Vagina (tissue), 2 donors: ENCODE measurements around the gene MRPL55. TPM values are rescaled to one million over a fixed set of nuclear protein-coding genes. Genes with fewer than 3 reads are reported as not detected.

Experiments
- DNase-seq, 2 donors: peaks; one replicate each; pipeline ENCODE4 v3.0.0-alpha.2; 2017; ENCODE audit errors: extremely low spot score in 2 of 2
- H3K27ac ChIP-seq: fragments of 200-600 bp; sonication (generic); one replicate; pipeline ENCODE4 v1.5.1; 2019
- H3K27me3 ChIP-seq: fragments of 200-600 bp; sonication (generic); one replicate; pipeline ENCODE4 v1.5.1; 2019
- H3K36me3 ChIP-seq, 2 donors: fragments of 200-600 bp; sonication (generic); one replicate each; pipeline ENCODE4 v1.5.1; 2017 to 2019
- H3K4me1 ChIP-seq: fragments of 200-600 bp; sonication (generic); one replicate; pipeline ENCODE4 v1.5.1; 2019
- H3K4me3 ChIP-seq, 2 donors: fragments of 200-600 bp; sonication (generic); 1 replicate in 1 of 2; 2 replicates in 1 of 2; pipeline ENCODE4 v1.5.1; 2016 to 2019
- H3K9me3 ChIP-seq: fragments of 200-600 bp; sonication (generic); one replicate; pipeline ENCODE4 v1.5.1; 2019
- POLR2A ChIP-seq, 2 donors: fragments of 450-650 bp; IDR thresholded peaks; one replicate each; pipeline ENCODE4 v1.6.1; 2017; ENCODE audit warnings: antibody characterized with exemption in 2 of 2, mild to moderate bottlenecking in 2 of 2, moderate library complexity in 2 of 2
- POLR2AphosphoS5 ChIP-seq, 2 donors: sonication (generic); formaldehyde crosslinking; IDR thresholded peaks; one replicate each; pipeline ENCODE4 v1.9.0; 2017; ENCODE audit warnings: antibody characterized with exemption in 2 of 2, mild to moderate bottlenecking in 2 of 2, low read depth in 1 of 2; ENCODE audit not compliant: insufficient read depth in 1 of 2
- intact Hi-C: fragments of 100-400 bp; cut with DNase I; formaldehyde crosslinking; loops from one replicate; pipeline ENCODE4 v1.15.1; 2023
- total RNA-seq: library from RNA; depleted of rRNA; stranded (reverse); fragments of >200 nt; gene quantifications from one replicate; pipeline ENCODE4 v1.2.3, GENCODE V29; 2016
- TF ChIP-seq, protein P1 (sequence below), 3 experiments: fragments of 450-650 bp in 2 of 3; fragments of 200-600 bp in 1 of 3; sonication (generic) in 1 of 3; IDR thresholded peaks; one replicate each; pipeline ENCODE4 v1.5.1; 2017 to 2019; ENCODE audit warnings: antibody characterized with exemption in 3 of 3, mild to moderate bottlenecking in 2 of 3, moderate library complexity in 2 of 3

The MRPL55 gene
- total RNA-seq, 1 donor from 2014 or later, result 73.7 TPM

DNA sequence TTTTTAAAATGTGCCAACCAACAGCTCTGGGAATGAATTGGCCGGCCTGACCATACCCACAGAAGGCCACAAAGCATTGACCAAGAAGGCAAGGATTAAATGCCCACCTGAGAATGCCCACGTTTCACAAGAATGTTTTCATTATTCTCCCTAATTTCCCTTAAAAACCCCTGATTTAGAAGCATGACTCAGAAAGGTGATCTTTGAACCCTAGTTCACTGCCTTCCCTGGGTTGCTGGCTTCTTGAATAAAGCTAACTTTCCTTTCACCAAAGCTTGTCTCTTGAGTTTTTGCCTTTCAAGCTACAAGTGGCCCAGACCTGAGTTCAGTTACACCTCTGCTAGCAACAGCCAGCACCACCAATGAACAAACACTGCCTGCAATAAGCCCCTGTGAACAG, 14.4 kb upstream of the MRPL55 start:
- intact Hi-C loops, result no loop called here
- Histone ChIP-seq H3K27me3 (no peaks in the 10 kb centered on the region), H3K4me1 (peaks cover 9% of the 10 kb centered on the region), H3K4me3 (no peak overlapping the region), H3K27ac (no peak overlapping the region), H3K36me3 (no peaks in the 10 kb centered on the region), H3K9me3 (no peaks in the 10 kb centered on the region)
- no peak for DNase-seq
- TF ChIP-seq, protein P1, sequence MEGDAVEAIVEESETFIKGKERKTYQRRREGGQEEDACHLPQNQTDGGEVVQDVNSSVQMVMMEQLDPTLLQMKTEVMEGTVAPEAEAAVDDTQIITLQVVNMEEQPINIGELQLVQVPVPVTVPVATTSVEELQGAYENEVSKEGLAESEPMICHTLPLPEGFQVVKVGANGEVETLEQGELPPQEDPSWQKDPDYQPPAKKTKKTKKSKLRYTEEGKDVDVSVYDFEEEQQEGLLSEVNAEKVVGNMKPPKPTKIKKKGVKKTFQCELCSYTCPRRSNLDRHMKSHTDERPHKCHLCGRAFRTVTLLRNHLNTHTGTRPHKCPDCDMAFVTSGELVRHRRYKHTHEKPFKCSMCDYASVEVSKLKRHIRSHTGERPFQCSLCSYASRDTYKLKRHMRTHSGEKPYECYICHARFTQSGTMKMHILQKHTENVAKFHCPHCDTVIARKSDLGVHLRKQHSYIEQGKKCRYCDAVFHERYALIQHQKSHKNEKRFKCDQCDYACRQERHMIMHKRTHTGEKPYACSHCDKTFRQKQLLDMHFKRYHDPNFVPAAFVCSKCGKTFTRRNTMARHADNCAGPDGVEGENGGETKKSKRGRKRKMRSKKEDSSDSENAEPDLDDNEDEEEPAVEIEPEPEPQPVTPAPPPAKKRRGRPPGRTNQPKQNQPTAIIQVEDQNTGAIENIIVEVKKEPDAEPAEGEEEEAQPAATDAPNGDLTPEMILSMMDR (IDR thresholded peaks at IDR 0.05), result no peak
- no peak for TF ChIP-seq POLR2A (IDR thresholded peaks at IDR 0.05)
- TF ChIP-seq POLR2AphosphoS5 (IDR thresholded peaks at IDR 0.05; ENCODE audit: insufficient read depth in 1 of 2, low read depth in 1 of 2), result no peak

DNA sequence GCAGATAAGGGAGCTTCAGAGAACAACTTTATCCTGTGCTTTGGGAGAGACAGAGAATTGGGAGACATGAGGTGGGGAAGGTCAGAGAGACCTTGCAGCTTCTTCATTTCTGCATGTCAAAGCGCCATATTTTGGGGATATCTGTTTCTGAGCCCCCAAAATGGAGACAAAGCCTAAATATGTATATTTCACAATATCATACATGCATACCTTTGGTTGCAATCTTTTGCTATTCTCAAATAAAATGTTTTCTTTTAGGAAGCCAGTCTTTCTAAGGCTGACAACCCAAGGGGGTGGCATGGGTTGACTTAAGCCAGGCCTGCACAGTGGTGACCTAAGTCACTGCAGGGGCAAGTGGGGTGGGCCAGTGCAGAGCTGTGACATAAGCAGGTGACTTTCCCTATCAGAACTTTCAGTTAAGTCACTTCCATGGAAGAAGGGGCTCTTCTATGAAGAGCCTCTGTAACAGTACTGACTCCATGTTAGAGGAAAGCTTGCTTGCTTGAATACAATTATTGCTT, 13.9 kb upstream of the MRPL55 start:
- Histone ChIP-seq H3K27ac (no peak overlapping the region), H3K9me3 (no peaks in the 10 kb centered on the region)
- intact Hi-C loops, result no loop called here

DNA sequence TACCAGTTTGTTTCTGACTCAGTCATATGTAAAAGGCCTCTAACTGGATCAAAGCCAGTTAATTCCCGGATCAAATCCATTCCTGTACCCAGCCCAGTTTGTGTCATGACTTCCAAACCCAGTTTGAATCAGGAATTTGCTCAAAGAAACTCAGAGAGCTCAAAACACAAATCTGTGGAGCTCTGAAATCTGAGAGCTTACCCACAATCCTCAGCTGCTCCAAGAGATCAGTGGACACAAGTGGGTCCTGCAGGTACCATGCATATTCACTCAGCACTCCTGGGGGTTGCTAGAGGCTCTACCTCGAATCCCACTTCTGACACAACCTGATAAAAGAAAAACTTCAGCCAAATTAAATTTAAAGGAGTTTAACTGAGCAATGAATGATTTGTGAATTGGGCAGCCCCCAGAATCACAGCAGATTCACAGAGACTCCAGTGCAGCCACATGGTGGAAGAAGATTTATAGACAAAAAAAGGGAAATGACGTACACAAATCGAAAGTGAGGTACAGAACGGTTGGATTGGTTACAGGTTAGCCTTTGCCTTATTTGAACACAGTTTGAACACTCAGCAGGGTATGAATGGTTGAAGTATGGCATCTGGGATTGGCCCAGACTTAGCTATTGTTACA, 11.9 kb upstream of the MRPL55 start:
- no peaks in the 10 kb centered on the region for H3K27me3 ChIP-seq
- no peak overlapping the region for H3K27ac ChIP-seq
- no peak for TF ChIP-seq POLR2A (IDR thresholded peaks at IDR 0.05)
- TF ChIP-seq, protein P1 (IDR thresholded peaks at IDR 0.05), result no peak
- TF ChIP-seq POLR2AphosphoS5 (IDR thresholded peaks at IDR 0.05; ENCODE audit: insufficient read depth in 1 of 2, low read depth in 1 of 2), result no peak
- H3K9me3 ChIP-seq, result no peaks in the 10 kb centered on the region
- H3K4me1 ChIP-seq, result peaks cover 9% of the 10 kb centered on the region
- no peaks in the 10 kb centered on the region for H3K36me3 ChIP-seq
- no peak for DNase-seq
- intact Hi-C loops, result no loop called here
- H3K4me3 ChIP-seq, result no peak overlapping the region

More for the DNA sequence above, 13.9 kb upstream of the MRPL55 start:
- TF ChIP-seq, protein P1 (IDR thresholded peaks at IDR 0.05), result no peak
- TF ChIP-seq POLR2AphosphoS5 (IDR thresholded peaks at IDR 0.05; ENCODE audit: insufficient read depth in 1 of 2, low read depth in 1 of 2) (no peak), POLR2A (IDR thresholded peaks at IDR 0.05) (no peak)
- no peaks in the 10 kb centered on the region for H3K36me3 ChIP-seq
- H3K27me3 ChIP-seq, result no peaks in the 10 kb centered on the region
- peaks cover 9% of the 10 kb centered on the region for H3K4me1 ChIP-seq
- no peak for DNase-seq
- no peak overlapping the region for H3K4me3 ChIP-seq

DNA sequence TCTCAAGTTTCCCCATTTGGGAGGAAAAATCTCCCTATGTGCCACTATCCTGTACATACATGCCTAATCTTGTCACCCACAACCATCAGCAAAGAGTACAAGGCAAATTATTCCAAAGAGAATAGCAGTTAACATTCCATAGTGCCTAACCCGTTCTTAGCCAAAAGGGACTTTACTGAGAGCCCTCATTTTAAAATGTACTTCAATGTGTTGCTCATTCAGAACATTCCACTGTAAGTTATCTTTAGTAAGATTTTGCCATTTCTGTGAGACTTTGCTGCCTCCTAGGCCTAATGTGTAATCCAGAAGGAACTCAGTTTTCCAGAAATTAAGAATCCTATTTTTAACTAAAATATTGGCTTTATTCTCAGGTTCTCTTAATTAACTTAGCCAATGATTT, 11.3 kb upstream of the MRPL55 start:
- H3K27ac ChIP-seq, result peak overlapping the region; percentile 46
- no peak for DNase-seq
- H3K4me1 ChIP-seq, result peaks cover 9% of the 10 kb centered on the region
- H3K27me3 ChIP-seq, result no peaks in the 10 kb centered on the region
- TF ChIP-seq POLR2AphosphoS5 (IDR thresholded peaks at IDR 0.05; ENCODE audit: insufficient read depth in 1 of 2, low read depth in 1 of 2) (no peak), POLR2A (IDR thresholded peaks at IDR 0.05) (no peak)
- TF ChIP-seq, protein P1 (IDR thresholded peaks at IDR 0.05), result no peak
- no peaks in the 10 kb centered on the region for H3K9me3 ChIP-seq
- no peak overlapping the region for H3K4me3 ChIP-seq
- H3K36me3 ChIP-seq, result no peaks in the 10 kb centered on the region
- intact Hi-C loops, result no loop called here

DNA sequence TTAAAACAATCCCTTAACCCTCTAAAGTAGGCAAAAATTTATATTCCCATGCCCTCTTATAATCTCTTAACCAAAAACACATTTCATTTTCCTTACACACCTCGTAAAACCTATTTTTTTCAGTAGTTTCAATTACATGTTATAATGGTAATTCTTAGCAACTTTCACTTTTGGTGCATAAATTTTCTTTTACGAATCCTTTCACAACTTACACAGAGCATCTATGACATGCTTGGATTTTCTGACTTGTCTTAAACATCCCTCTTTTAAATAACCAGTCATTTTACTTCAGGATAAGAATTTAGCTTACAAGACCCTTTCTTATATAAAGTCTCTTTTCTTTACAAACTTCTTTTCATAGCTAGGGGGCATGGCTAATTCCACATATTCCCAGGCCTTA, 8.9 kb upstream of the MRPL55 start:
- peaks cover 9% of the 10 kb centered on the region for H3K4me1 ChIP-seq
- no peaks in the 10 kb centered on the region for H3K27me3 ChIP-seq
- H3K36me3 ChIP-seq, result no peaks in the 10 kb centered on the region
- TF ChIP-seq POLR2AphosphoS5 (IDR thresholded peaks at IDR 0.05; ENCODE audit: insufficient read depth in 1 of 2, low read depth in 1 of 2) (no peak), POLR2A (IDR thresholded peaks at IDR 0.05) (no peak)
- TF ChIP-seq, protein P1 (IDR thresholded peaks at IDR 0.05), result no peak
- DNase-seq, result no peak
- intact Hi-C loops, result no loop called here
- H3K4me3 ChIP-seq, result no peak overlapping the region
- no peak overlapping the region for H3K27ac ChIP-seq
- H3K9me3 ChIP-seq, result no peaks in the 10 kb centered on the region
